SHP77 treated with DMSO at 0.1 percent for 48 hours (cell line): ENCODE results near the gene MPV17.

Experiments
- DNase-seq: peaks from one replicate; lab custom pipeline; 2025; lab: John Stamatoyannopoulos, UW

The MPV17 gene

DNA sequence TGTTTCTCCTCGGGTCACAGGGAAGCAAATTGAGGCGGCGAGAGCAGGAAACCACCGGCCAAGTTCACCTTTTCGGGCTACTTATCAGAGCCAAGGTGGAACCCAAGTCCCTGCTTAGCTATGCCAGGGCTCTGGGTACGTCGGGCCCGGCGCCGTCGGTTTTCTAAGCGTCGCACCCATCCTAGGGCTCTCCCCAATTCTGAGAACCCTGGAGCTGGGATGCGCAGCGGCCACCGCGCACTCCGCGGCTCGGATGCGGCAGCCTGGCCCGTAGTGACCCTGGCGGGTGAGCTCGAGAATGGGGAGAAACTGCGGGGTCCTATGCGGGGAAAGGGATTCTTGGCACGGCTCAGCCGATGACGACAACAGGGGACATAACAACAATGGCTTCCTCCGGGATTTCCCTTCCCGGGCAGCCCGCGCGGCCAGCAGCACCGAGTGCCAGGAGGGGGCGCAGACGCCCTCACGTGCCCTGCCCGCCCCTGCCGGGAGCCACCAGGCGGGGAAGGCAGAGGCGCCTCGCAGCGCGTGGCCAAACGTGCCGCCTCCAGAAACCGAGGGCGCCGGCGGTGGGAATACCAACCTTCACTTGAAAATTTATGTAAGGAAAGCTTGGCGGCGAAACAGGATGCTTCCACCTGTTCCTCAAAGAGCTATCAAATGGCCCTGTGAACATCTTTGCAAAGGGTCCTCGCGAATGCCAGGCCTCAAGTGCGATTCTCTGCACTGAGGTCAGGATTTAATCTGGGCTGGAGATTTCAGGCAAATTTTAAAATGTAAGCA is 58.0 kb downstream of the MPV17 start:
- peak; percentile 61 for DNase-seq

DNA sequence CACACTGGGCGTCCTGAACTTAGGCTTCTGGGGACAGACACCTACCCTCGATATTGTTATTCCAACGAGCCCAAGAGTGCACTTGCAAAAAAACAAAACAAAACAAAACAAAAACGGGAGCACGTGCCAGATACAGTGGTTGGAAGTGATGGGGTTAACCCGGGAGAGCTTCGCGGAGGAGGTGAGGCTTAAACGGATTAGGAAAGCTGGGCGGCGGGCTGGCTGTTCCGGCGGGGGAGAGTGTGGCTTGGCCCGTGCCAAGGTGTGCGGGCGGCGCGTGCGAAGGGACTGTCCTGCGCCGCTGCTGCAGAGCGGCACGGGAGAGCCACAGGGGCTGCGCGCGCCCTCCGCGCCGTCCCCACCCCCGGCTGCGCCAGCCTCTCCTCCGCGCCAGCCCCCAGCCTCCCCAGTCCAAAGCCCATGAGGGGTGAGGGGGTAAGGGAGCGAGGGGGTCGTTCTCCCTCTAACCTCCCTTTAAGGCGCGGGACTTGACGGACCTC is 58.6 kb downstream of the MPV17 start:
- no peak for DNase-seq

DNA sequence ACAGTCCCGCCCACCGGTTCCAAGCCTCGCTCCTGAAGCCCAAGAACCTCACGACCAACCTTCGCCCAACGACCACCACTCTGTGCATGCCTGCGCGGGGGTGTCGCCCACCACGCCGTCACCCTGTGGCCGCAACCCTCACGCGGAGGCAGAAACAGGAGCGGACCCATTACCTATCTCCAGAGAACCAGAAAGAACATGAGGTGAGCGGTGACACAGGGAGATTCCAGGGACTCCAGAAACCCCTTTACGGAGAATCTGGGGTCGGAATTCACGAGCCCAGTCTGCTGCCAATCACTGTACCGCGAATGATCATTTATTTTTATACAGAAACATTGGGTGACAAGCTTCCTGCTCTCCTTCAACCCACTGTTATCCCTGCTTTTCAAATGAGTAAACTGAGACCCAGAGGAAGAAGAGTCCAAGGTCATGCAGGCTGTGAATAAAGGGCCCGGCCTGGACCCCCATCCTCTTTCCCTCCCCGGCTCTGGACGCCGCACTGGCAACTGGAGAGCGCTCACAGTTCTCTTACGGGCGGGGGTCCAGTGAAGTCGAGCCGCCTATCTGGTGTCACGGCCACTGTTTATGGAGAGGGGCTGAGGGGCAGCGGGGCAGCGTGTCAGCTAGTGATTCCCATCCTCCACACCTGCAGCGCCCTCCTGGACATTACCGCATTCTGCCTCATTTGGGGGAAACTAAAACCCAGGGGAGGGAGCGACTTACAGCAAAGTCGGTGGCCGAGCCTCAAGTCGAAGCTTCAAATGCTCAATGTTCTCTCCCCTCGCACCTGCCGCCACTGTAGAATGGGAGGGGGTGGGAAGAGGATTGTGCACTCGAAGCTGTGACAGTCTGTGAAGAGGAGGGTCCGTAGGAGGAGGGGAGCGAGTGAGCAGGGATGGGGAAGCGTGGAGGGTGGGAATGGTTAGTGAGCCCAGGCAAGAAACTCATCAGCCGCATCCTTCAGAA is 59.3 kb downstream of the MPV17 start:
- no peak for DNase-seq

DNA sequence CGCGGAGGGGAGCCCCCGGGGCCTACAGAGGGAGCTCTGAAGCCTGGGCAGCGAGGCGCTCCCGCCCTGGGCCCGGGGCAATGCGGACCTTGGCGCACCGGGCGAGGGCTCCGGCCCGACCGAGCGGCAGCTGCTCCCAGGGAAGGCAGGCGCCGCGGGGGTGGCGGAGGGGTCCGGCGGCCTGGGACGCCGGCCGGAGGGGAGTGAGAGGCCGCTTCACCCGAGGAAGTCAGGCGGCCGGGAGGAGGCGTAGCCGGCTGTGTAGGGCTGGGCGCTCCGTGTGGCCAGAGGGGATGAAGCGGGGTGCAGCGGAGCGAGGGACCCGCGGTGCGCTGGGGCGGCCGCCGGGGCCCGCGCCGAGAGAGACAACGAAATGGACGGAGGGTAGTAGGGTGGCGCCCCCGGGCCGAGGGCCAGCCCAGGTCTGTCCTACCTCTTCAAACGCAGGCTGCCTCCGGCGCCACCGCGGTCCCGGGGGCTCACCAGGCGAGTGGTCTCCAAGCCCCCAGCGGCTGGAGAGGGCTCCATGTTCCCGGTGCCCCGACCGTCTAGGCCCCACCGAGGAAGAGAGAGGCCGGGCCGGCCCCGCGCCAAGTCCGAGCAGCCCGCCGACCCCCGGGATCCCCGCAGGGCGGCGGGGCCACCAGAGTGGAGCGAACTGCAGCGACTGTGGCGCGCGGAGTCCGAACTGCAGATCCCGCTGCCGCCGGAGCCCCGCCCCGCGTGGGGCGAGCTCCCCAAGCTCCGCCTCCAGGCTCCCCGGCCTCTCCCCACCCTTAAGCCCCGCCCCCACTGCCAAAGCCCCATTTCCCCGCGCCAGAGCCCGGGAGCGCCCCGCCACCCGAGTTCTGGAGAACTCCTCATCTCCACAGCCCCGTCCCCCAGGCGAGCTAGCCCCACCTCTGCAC is 60.3 kb downstream of the MPV17 start, which contains the start of gene SLC30A3:
Gene SLC30A3 (minus strand): TSS at position 669 of the 908 bp plus-strand sequence. CDS start 141 bp downstream, at position 528.
- no peak for DNase-seq

DNA sequence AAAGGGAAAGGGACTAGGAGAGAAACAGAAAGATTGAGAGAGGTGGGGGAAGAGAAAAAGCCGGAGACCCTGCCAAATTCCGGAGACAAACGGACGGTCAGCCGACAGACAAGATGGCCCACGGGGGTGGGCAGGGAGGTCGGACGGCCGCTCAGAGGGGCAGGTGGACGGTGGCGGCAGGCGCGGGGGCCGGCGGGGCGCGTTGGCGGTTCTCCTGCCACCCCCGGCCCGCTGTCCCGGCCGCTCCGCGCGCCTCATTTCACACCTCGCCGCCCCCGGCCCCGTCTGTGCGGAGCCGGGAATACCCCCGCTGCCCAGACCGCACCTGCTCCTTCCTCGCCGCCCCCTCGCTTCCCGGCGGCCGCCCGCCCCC is 61.0 kb downstream of the MPV17 start:
- DNase-seq: no peak

DNA sequence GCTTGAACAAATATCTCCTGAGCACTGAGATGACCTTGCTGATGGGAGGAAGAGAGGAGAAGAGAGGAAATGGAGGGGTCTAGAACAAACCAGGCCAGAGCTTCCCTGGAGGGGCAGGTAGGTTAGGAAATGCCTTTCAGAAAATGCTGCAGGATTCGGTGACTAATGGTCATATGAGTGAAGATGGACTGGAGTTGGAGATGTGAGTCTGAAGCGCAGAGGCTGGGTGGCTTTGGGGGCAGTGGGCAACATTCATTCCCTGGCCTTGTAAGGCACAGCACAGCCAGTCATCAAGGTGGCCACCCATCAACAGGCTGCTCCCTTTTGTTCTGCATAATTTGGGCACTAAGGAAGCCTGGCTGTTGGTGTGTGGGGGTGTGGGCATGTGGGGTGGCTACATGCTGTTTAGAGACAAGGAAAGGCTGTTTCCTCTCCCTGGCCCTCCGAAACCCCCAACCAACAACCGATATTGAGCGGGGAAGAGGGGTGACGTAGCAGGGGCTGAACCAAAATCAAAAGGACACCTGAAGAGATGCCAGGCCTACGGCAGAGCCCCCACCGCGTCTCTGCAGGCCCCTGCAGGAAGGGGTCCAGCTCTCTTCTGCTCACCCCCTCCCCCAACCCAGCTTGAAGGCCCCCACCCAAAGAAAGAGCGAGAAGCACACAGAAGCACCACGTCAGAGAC is 61.5 kb downstream of the MPV17 start:
- DNase-seq: no peak
